Esophagus squamous epithelium (tissue), 5 donors: ENCODE results near the gene MAPKAPK3. TPM values are rescaled to one million over a fixed set of nuclear protein-coding genes. Genes with fewer than 3 reads are reported as not detected.

ENCODE experiments used
- DNase-seq: peaks from one replicate; lab custom pipeline; 2025; lab: John Stamatoyannopoulos, UW
- H3K27ac ChIP-seq, 4 donors: fragments of 200-600 bp; sonication (generic); one replicate each; pipeline ENCODE4 v1.5.1; 2016 to 2019; ENCODE audit warnings: mild to moderate bottlenecking in 1 of 4
- H3K27me3 ChIP-seq, 4 donors: fragments of 200-600 bp; sonication (generic); 1 replicate in 3 of 4; 2 replicates in 1 of 4; pipeline versions ENCODE4 v1.5.1 to v1.6.0; 2017 to 2021; ENCODE audit warnings: antibody characterized with exemption in 1 of 4
- H3K36me3 ChIP-seq, 3 donors: fragments of 200-600 bp; sonication (generic); one replicate each; pipeline ENCODE4 v1.5.1; 2016 to 2019
- H3K4me1 ChIP-seq, 3 donors: fragments of 200-600 bp; sonication (generic); one replicate each; pipeline ENCODE4 v1.5.1; 2017 to 2019
- H3K4me3 ChIP-seq, 4 donors: fragments of 200-600 bp; sonication (generic); 1 replicate in 3 of 4; 2 replicates in 1 of 4; pipeline ENCODE4 v1.5.1; 2016 to 2019; ENCODE audit warnings: mild to moderate bottlenecking in 2 of 4, moderate library complexity in 1 of 4
- H3K9me3 ChIP-seq, 3 donors: fragments of 200-600 bp; sonication (generic); one replicate each; pipeline ENCODE4 v1.5.1; 2016 to 2019
- POLR2A ChIP-seq, 4 donors: fragments of 450-650 bp; IDR thresholded peaks; one replicate each; pipeline ENCODE4 v1.6.1; 2017; ENCODE audit warnings: antibody characterized with exemption in 4 of 4, mild to moderate bottlenecking in 4 of 4, moderate library complexity in 3 of 4
- WGBS, 2 donors: methylation state at CpG; one replicate each; pipeline ENCODE4 v1.1.5; 2018; 5-methylcytosine and 5-hydroxymethylcytosine counted together
- intact Hi-C: fragments of 100-400 bp; cut with DNase I; formaldehyde crosslinking; loops from one replicate; pipeline ENCODE4 v1.15.0; 2022
- total RNA-seq, 4 donors: library from RNA; depleted of rRNA; stranded (reverse); fragments of >200 nt; gene quantifications; one replicate each; pipeline ENCODE4 v1.1.0, GENCODE V29; 2016
- TF ChIP-seq, protein P1 (sequence below), 6 experiments: fragments of 450-650 bp in 4 of 6; fragments of 200-600 bp in 2 of 6; sonication (generic) in 2 of 6; IDR thresholded peaks; one replicate each; pipeline ENCODE4 v1.5.1; 2016 to 2019; ENCODE audit warnings: antibody characterized with exemption in 6 of 6, mild to moderate bottlenecking in 4 of 6, moderate library complexity in 4 of 6
- donor health status: DM: yes; HTN: yes; CAD: no.

MAPKAPK3 gene
- total RNA-seq, 4 donors from 2014 or later, result 46.5 to 65.6 (median 52.3) TPM

DNA sequence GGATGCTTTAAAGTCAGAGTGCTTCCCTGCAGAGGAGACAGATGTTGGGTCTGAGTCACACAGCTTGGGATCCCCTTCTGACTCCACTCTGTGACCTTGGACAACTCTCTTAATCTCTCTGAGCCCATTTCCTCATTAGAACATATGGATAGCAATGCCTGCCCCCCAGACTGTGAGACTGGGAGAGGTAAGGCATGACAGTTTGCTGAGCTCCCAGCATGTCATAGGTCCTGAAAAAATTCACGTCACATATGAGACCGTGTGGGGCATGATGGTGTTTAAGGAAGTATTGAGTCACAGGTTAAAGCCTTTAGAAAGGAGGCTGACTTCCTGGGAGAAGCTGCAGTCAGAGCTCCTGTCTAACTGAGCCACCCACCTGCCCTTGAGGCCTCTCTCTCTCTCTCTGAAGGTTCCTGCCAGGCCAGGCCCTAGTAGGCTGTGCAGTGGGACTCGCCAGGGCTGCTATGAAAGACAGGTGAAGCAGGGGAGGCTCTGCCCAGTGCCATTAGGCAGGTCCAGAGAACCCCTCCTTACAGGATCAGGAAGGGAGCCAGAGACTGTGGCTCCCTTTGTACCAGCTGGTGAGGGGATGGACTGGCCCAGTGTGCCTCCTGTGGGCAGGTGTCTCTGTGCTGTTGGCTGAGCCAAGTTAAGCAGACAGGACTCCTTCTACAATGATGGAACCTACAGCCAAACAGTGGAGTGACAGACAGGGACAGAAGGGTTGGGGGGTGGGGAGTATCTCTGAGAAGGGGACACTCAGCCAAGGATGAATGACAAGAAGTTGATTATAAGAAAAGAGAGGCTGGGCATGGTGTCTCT lies 38.3 kb downstream of the MAPKAPK3 start:
- no peak for DNase-seq
- no peaks in the 10 kb centered on the region for H3K36me3 ChIP-seq
- H3K4me1 ChIP-seq, result peaks cover 0 to 3% (median 0%) of the 10 kb centered on the region in 3 donors
- H3K27me3 ChIP-seq, result no peaks in the 10 kb centered on the region
- intact Hi-C loops, result no loop called here
- no peaks in the 10 kb centered on the region for H3K9me3 ChIP-seq
- 33 to 40% methylated on average over 1 of the region's 3 CpGs for WGBS, 2 donors
- TF ChIP-seq POLR2A (IDR thresholded peaks at IDR 0.05), result no peak
- TF ChIP-seq, protein P1, sequence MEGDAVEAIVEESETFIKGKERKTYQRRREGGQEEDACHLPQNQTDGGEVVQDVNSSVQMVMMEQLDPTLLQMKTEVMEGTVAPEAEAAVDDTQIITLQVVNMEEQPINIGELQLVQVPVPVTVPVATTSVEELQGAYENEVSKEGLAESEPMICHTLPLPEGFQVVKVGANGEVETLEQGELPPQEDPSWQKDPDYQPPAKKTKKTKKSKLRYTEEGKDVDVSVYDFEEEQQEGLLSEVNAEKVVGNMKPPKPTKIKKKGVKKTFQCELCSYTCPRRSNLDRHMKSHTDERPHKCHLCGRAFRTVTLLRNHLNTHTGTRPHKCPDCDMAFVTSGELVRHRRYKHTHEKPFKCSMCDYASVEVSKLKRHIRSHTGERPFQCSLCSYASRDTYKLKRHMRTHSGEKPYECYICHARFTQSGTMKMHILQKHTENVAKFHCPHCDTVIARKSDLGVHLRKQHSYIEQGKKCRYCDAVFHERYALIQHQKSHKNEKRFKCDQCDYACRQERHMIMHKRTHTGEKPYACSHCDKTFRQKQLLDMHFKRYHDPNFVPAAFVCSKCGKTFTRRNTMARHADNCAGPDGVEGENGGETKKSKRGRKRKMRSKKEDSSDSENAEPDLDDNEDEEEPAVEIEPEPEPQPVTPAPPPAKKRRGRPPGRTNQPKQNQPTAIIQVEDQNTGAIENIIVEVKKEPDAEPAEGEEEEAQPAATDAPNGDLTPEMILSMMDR (IDR thresholded peaks at IDR 0.05), result no peak
- no peak overlapping the region for H3K27ac ChIP-seq
- H3K4me3 ChIP-seq, result no peak overlapping the region

DNA sequence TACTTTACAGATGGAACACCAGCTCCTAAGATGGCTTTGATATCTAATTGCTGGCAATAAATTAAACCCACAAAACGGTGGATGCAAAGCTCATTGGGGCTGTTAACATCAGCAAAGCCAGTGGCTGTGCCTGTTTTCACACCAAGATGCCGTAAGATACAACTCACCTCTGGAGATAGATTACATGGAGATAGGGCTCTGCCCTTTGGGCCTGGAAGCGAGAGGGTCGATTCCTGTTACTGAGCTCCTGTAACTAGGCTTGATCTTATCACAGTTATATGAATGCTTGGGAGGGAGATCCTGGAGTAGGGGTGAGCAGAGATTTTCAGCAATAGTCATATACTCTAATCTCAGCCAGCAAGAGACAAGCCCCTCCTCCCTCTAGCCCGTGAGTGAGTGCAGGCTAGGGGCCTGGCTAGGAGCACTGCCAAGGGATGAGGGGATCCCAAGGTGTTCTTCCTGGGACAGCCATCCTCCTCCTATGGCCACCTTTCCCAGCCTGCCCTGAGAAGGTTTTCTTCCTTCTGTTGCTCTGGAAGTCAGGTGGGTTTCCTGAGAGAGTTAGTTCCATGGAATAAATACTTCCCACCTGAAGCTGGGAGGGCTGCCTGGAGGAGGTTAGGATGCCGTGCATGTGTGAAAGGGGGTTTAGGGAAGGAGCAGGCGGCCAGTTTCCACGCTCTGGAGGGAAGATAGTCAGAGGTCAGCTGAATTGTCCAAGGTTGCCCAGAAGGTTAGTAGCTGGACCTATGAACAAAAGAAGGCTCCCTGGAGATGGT lies 39.7 kb downstream of the MAPKAPK3 start:
- Histone ChIP-seq H3K27me3 (no peaks in the 10 kb centered on the region), H3K9me3 (no peaks in the 10 kb centered on the region), H3K4me3 (no peak overlapping the region), H3K27ac (no peak overlapping the region), H3K4me1 (peaks cover 0 to 3% (median 0%) of the 10 kb centered on the region in 3 donors), H3K36me3 (no peaks in the 10 kb centered on the region)
- intact Hi-C loops, result no loop called here
- TF ChIP-seq POLR2A (IDR thresholded peaks at IDR 0.05), result no peak
- TF ChIP-seq, protein P1 (IDR thresholded peaks at IDR 0.05), result no peak
- 67 to 69% methylated on average over 7 to 8 of the region's 8 CpGs for WGBS, 2 donors
- no peak for DNase-seq

DNA sequence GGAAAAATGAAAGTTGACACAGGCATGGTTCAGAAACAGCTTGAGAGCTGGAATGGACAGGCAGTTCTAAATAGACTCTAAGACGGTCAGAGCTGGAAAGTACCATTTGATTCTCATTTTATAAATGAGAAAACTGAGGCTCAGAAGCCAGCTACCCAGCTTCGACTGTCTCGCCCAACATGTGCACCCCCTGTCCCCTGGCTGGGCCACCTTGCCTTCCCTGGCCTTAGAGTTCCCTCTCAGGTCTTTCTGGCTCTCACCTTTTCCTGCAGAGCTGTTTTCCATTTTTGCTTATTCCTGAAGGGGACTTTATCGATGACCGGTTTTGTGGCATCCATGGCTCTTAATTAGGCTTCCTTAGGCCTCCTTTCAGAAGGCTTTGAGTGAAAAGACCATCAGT lies 40.5 kb downstream of the MAPKAPK3 start:
- no peak for DNase-seq
- 89 to 94% methylated on average over 5 of the region's 5 CpGs for WGBS, 2 donors
- H3K36me3 ChIP-seq, result no peaks in the 10 kb centered on the region
- no peak overlapping the region for H3K4me3 ChIP-seq
- no peaks in the 10 kb centered on the region for H3K27me3 ChIP-seq
- intact Hi-C loops, result no loop called here
- H3K4me1 ChIP-seq, result peaks cover 0 to 3% (median 0%) of the 10 kb centered on the region in 3 donors
- H3K27ac ChIP-seq, result no peak overlapping the region
- H3K9me3 ChIP-seq, result no peaks in the 10 kb centered on the region
- TF ChIP-seq POLR2A (IDR thresholded peaks at IDR 0.05), result no peak
- TF ChIP-seq, protein P1 (IDR thresholded peaks at IDR 0.05), result no peak

DNA sequence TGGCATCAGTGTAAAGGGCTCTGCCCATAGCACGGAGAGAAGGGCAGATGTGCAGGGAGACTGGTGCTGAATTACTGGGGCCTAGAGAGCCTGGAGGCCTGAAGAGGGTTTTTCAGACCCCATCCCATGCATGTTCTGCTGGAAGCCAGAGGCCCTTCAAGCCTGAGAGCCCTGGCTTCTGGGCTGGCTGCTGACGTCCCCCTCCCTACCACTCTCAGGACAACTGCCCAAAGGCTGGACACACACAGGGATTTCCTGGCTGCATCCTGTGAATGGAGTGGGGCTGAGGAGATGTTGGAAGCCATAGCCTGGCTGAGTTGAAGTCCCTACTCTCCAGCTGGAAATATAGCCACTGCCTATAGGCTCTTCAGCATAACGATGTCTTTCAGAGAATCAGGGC lies 40.9 kb downstream of the MAPKAPK3 start:
- DNase-seq, result no peak
- Histone ChIP-seq H3K4me3 (no peak overlapping the region), H3K27me3 (no peaks in the 10 kb centered on the region), H3K27ac (no peak overlapping the region), H3K36me3 (no peaks in the 10 kb centered on the region), H3K4me1 (peaks cover 0 to 3% (median 0%) of the 10 kb centered on the region in 3 donors), H3K9me3 (no peaks in the 10 kb centered on the region)
- TF ChIP-seq POLR2A (IDR thresholded peaks at IDR 0.05), result no peak
- TF ChIP-seq, protein P1 (IDR thresholded peaks at IDR 0.05), result no peak
- intact Hi-C loops, result no loop called here
- WGBS, 2 donors, result 86 to 92% methylated on average over 1 to 2 of the region's 3 CpGs

GRCh38 chr3:50658416-50658815 lies 41.5 kb downstream of the MAPKAPK3 start:
- Histone ChIP-seq H3K27ac (no peak overlapping the region), H3K4me3 (no peak overlapping the region), H3K27me3 (no peaks in the 10 kb centered on the region), H3K36me3 (no peaks in the 10 kb centered on the region), H3K4me1 (peaks cover 0 to 3% (median 0%) of the 10 kb centered on the region in 3 donors), H3K9me3 (no peaks in the 10 kb centered on the region)
- TF ChIP-seq, protein P1 (IDR thresholded peaks at IDR 0.05), result no peak
- no peak for TF ChIP-seq POLR2A (IDR thresholded peaks at IDR 0.05)
- no peak for DNase-seq
- WGBS, 2 donors, result 81 to 85% methylated on average over 4 of the region's 6 CpGs
- intact Hi-C loops, result no loop called here
